B cell (primary cell): ENCODE measurements around the gene CAMK2A. TPM values are rescaled to one million over a fixed set of nuclear protein-coding genes. Genes with fewer than 3 reads are reported as not detected.

ENCODE experiments used
- ATAC-seq: fragments of 200-7000 bp; cut with Tn5 transposase; one replicate; pipeline ENCODE4 v1.10.0; 2021; ENCODE audit warnings: low read depth, mild to moderate bottlenecking, moderate number of reproducible peaks, moderate library complexity
- CTCF ChIA-PET: fragments of 350-600 bp; sonication (Branson Sonifier 250); formaldehyde crosslinking; loops from one replicate; lab custom pipeline; 2021; ENCODE audit warnings: antibody characterized with exemption, inconsistent platforms; lab: Charles Lee
- POLR2A ChIA-PET: fragments of 350-600 bp; sonication (Branson Sonifier 250); formaldehyde crosslinking; loops from one replicate; lab custom pipeline; 2021; ENCODE audit warnings: antibody characterized with exemption; lab: Charles Lee
- DNase-seq: peaks from one replicate; pipeline ENCODE4 v3.0.0; 2013
- H2AFZ ChIP-seq: 2 replicates; pipeline ENCODE4 v1.6.1; 2012; ENCODE audit warnings: mild to moderate bottlenecking, low read depth, low read length; ENCODE audit not compliant: insufficient read depth, poor library complexity, severe bottlenecking
- H3K27ac ChIP-seq, 2 donors: 1 replicate in 1 of 2; 2 replicates in 1 of 2; pipeline ENCODE4 v1.5.1; 2012 to 2013; ENCODE audit warnings: low read length in 2 of 2, mild to moderate bottlenecking in 2 of 2, moderate library complexity in 1 of 2
- H3K27me3 ChIP-seq, 4 experiments: fragments of 200-600 bp in 1 of 4; sonication (generic) in 1 of 4; replicated peaks in 1 of 4; 1 replicate in 2 of 4; 2 replicates in 2 of 4; pipeline versions ENCODE4 v1.6.1 to v1.7.0; 2013 to 2016; ENCODE audit warnings: low read length in 3 of 4, mild to moderate bottlenecking in 2 of 4, mixed read lengths in 1 of 4, moderate library complexity in 1 of 4; ENCODE audit not compliant: insufficient read depth in 4 of 4, control insufficient read depth in 3 of 4; ENCODE audit errors: control extremely low read depth in 1 of 4
- H3K36me3 ChIP-seq, 2 experiments: replicated peaks in 1 of 2; 1 replicate in 1 of 2; 2 replicates in 1 of 2; pipeline versions ENCODE4 v1.6.1 to v1.7.1; 2013; ENCODE audit warnings: low read length in 1 of 2; ENCODE audit not compliant: insufficient read depth in 2 of 2, control insufficient read depth in 1 of 2; ENCODE audit errors: control extremely low read depth in 1 of 2, extremely low read depth in 1 of 2
- H3K4me1 ChIP-seq, 2 donors: fragments of 200-600 bp in 1 of 2; sonication (generic) in 1 of 2; 1 replicate in 1 of 2; 2 replicates in 1 of 2; pipeline versions ENCODE4 v1.5.1 to v1.6.1; 2013 to 2017; ENCODE audit warnings: low read length in 2 of 2; ENCODE audit not compliant: control insufficient read depth in 2 of 2, insufficient read depth in 2 of 2
- H3K4me2 ChIP-seq: replicated peaks from 2 replicates; pipeline ENCODE3; 2012; ENCODE audit warnings: mild to moderate bottlenecking, low read depth, low read length; ENCODE audit not compliant: poor library complexity, severe bottlenecking
- H3K4me3 ChIP-seq, 5 experiments: fragments of 200-600 bp in 1 of 5; sonication (generic) in 1 of 5; 1 replicate in 3 of 5; 2 replicates in 2 of 5; pipeline versions ENCODE4 v1.5.1 to v1.7.0; 2011 to 2016; ENCODE audit warnings: low read length in 4 of 5, mild to moderate bottlenecking in 4 of 5, low read depth in 2 of 5, control low read depth in 1 of 5, moderate library complexity in 1 of 5; ENCODE audit not compliant: insufficient read depth in 1 of 5; ENCODE audit errors: control extremely low read depth in 1 of 5, extremely low read depth in 1 of 5
- H3K79me2 ChIP-seq: fragments of 200-600 bp; sonication (generic); one replicate; pipeline ENCODE4 v1.6.0; 2016; ENCODE audit warnings: low read length; ENCODE audit not compliant: control insufficient read depth, insufficient read depth
- H3K9ac ChIP-seq: fragments of 200-600 bp; sonication (generic); 2 replicates; pipeline ENCODE4 v1.6.1; 2017; ENCODE audit warnings: mild to moderate bottlenecking, low read length, moderate library complexity
- H3K9me3 ChIP-seq, 3 donors: one replicate each; pipeline versions ENCODE4 v1.6.1 to v1.7.1; 2013; ENCODE audit warnings: low read length in 2 of 3; ENCODE audit not compliant: control insufficient read depth in 2 of 3, insufficient read depth in 1 of 3; ENCODE audit errors: control extremely low read depth in 1 of 3
- H4K20me1 ChIP-seq: 2 replicates; pipeline ENCODE4 v1.6.0; 2012; ENCODE audit warnings: mild to moderate bottlenecking, low read length; ENCODE audit not compliant: insufficient read depth, control insufficient read depth, poor library complexity, severe bottlenecking
- H3K27ac Mint-ChIP-seq: one replicate; pipeline ENCODE4 v1.8.0; 2021; ENCODE audit warnings: mixed read lengths
- H3K27me3 Mint-ChIP-seq: one replicate; pipeline ENCODE4 v1.8.0; 2021; ENCODE audit warnings: mixed read lengths
- H3K4me1 Mint-ChIP-seq: one replicate; pipeline ENCODE4 v1.8.0; 2021; ENCODE audit warnings: mixed read lengths
- H3K4me3 Mint-ChIP-seq: one replicate; pipeline ENCODE4 v1.8.0; 2021; ENCODE audit warnings: mixed read lengths
- H3K9me3 Mint-ChIP-seq: one replicate; pipeline ENCODE4 v1.8.0; 2022; ENCODE audit warnings: mixed read lengths; ENCODE audit not compliant: insufficient read depth
- EZH2 ChIP-seq: IDR thresholded peaks from 2 replicates; pipeline ENCODE4 v1.6.1; 2012; ENCODE audit warnings: borderline replicate concordance, low read depth, mild to moderate bottlenecking, moderate library complexity, low read length; ENCODE audit not compliant: insufficient read depth, poor library complexity, severe bottlenecking
- WGBS: methylation state at CpG from one replicate; pipeline ENCODE4 v1.1.5; 2013; ENCODE audit warnings: missing lambda C conversion rate; ENCODE audit not compliant: insufficient coverage; 5-methylcytosine and 5-hydroxymethylcytosine counted together
- intact Hi-C: fragments of 100-400 bp; cut with micrococcal nuclease; formaldehyde crosslinking; loops from one replicate; pipeline ENCODE4 v1.10.0; 2022
- polyA plus RNA-seq: library from polyadenylated mRNA; depleted of rRNA; stranded (reverse); fragments of >200 nt; gene quantifications from 2 replicates; pipeline ENCODE4 v1.2.3, GENCODE V29; 2012
- total RNA-seq, 2 donors: library from RNA; stranded (reverse); fragments of 120-200 nt in 1 of 2; gene quantifications; 1 replicate in 1 of 2; 2 replicates in 1 of 2; pipeline versions ENCODE4 v1.2.3 to v1.2.4, GENCODE V29; 2013 to 2022
- TF ChIP-seq, protein P1 (sequence below): fragments of 200-600 bp; IDR thresholded peaks from one replicate; pipeline ENCODE4 v1.8.0; 2022; ENCODE audit warnings: antibody characterized with exemption, mild to moderate bottlenecking

Gene CAMK2A
- total and polyA plus RNA-seq, 2 donors (not counting 1 experiment from before 2014, with no cell fraction given) = not detected

DNA sequence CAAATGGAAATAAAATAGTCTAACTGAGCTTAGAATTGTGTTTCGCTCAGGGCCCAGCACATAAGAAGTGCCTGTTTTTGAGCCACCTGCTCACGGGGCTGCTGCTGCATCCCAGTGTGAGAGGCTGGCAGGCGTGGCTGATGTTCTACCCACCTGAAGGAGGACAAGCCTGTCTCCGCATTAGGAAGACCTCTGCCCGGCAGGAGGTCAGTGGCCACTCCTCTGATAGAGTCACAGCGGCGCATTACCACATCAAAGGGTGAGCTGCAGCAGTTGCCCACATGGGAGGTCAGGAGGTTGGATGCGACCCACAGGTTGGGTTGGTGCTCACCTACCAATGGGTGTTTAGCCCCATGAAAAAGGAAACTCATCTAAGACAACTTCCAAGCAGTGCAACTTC, 103.4 kb downstream of the CAMK2A start:
- CTCF ChIA-PET = interaction anchor here (1.2 kb wide), 1 partner anchor 32 kb away, joined by 3 read pairs; no protein-coding TSS in a partner anchor
- Mint-ChIP-seq H3K27ac (no peak overlapping the region), H3K4me3 (no peak overlapping the region), H3K4me1 (no peaks in the 10 kb centered on the region), H3K9me3 (no peaks in the 10 kb centered on the region), H3K27me3 (peaks cover 24% of the 10 kb centered on the region)
- Histone ChIP-seq H3K27me3 (peaks cover 0 to 20% (median 7%) of the 10 kb centered on the region in 4 experiments), H3K4me2 (no peak overlapping the region), H3K27ac (no peak overlapping the region), H2AFZ (no peak overlapping the region), H3K4me1 (no peaks in the 10 kb centered on the region), H3K79me2 (no peaks in the 10 kb centered on the region), H4K20me1 (no peaks in the 10 kb centered on the region), H3K9me3 (no peaks in the 10 kb centered on the region), H3K36me3 (no peaks in the 10 kb centered on the region), H3K4me3 (no peak overlapping the region), H3K9ac (no peak overlapping the region)
- no peak for ATAC-seq
- TF ChIP-seq EZH2 = no peak
- TF ChIP-seq, protein P1, sequence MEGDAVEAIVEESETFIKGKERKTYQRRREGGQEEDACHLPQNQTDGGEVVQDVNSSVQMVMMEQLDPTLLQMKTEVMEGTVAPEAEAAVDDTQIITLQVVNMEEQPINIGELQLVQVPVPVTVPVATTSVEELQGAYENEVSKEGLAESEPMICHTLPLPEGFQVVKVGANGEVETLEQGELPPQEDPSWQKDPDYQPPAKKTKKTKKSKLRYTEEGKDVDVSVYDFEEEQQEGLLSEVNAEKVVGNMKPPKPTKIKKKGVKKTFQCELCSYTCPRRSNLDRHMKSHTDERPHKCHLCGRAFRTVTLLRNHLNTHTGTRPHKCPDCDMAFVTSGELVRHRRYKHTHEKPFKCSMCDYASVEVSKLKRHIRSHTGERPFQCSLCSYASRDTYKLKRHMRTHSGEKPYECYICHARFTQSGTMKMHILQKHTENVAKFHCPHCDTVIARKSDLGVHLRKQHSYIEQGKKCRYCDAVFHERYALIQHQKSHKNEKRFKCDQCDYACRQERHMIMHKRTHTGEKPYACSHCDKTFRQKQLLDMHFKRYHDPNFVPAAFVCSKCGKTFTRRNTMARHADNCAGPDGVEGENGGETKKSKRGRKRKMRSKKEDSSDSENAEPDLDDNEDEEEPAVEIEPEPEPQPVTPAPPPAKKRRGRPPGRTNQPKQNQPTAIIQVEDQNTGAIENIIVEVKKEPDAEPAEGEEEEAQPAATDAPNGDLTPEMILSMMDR = no peak
- intact Hi-C loops = no loop called here
- POLR2A ChIA-PET = no interaction called here
- no peak for DNase-seq
- 97% methylated on average over 8 of the region's 8 CpGs for WGBS

- no peak for DNase-seq
- Mint-ChIP-seq H3K27me3 (peaks cover 18% of the 10 kb centered on the region), H3K27ac (no peak overlapping the region), H3K4me1 (no peaks in the 10 kb centered on the region), H3K9me3 (no peaks in the 10 kb centered on the region), H3K4me3 (no peak overlapping the region)
- Histone ChIP-seq H3K27me3 (peaks cover 0 to 12% (median 6%) of the 10 kb centered on the region in 4 experiments), H3K79me2 (no peaks in the 10 kb centered on the region), H3K36me3 (no peaks in the 10 kb centered on the region), H2AFZ (no peak overlapping the region), H3K4me3 (no peak overlapping the region), H3K9me3 (no peaks in the 10 kb centered on the region), H3K27ac (no peak overlapping the region), H4K20me1 (no peaks in the 10 kb centered on the region), H3K4me1 (no peaks in the 10 kb centered on the region), H3K4me2 (no peak overlapping the region), H3K9ac (no peak overlapping the region)
- intact Hi-C loops = no loop called here
- TF ChIP-seq, protein P1 = no peak
- TF ChIP-seq EZH2 = no peak
- no peak for ATAC-seq
- WGBS = 71% methylated on average over 7 of the region's 12 CpGs
- POLR2A ChIA-PET = no interaction called here
- CTCF ChIA-PET = no interaction called here
Measured at GRCh38 chr5:150184990-150185912, 104.3 kb downstream of the CAMK2A start.
